Lung (tissue), 12 donors: Measurements from ENCODE around the gene LMF1. TPM values are rescaled to one million over a fixed set of nuclear protein-coding genes. Genes with fewer than 3 reads are reported as not detected.
"Not testable (repeated sequence)": the region's sequence is repeated elsewhere in the genome, so short reads cannot be mapped to it uniquely, and the experiment has no call there.

ENCODE experiments used
- ATAC-seq: fragments of 200-7000 bp; cut with Tn5 transposase; one replicate; pipeline ENCODE4 v1.9.1; 2020; ENCODE audit warnings: moderate number of reproducible peaks; ENCODE audit not compliant: insufficient read depth, low FRiP score
- DNase-seq, 3 donors: peaks; one replicate each; pipeline ENCODE4 v3.0.0-alpha.2; 2013 to 2017
- H3K27ac ChIP-seq, 2 donors: one replicate each; pipeline ENCODE4 v1.5.1; 2013; ENCODE audit warnings: mild to moderate bottlenecking in 2 of 2, moderate library complexity in 2 of 2, control low read depth in 1 of 2, inconsistent platforms in 1 of 2, low read depth in 1 of 2, low read length in 1 of 2
- H3K27me3 ChIP-seq, 3 donors: one replicate each; pipeline ENCODE4 v1.5.1; 2013; ENCODE audit warnings: low read length in 2 of 3; ENCODE audit not compliant: control insufficient read depth in 3 of 3, insufficient read depth in 3 of 3
- H3K36me3 ChIP-seq, 4 donors: one replicate each; pipeline ENCODE4 v1.5.1; 2013; ENCODE audit warnings: low read length in 4 of 4, mild to moderate bottlenecking in 1 of 4, moderate library complexity in 1 of 4; ENCODE audit not compliant: control insufficient read depth in 4 of 4, insufficient read depth in 4 of 4
- H3K4me1 ChIP-seq, 5 donors: one replicate each; pipeline ENCODE4 v1.5.1; 2013; ENCODE audit warnings: low read length in 5 of 5, mild to moderate bottlenecking in 2 of 5, moderate library complexity in 1 of 5; ENCODE audit not compliant: control insufficient read depth in 5 of 5, insufficient read depth in 5 of 5
- H3K4me3 ChIP-seq: one replicate; pipeline ENCODE4 v1.5.1; 2013; ENCODE audit warnings: mild to moderate bottlenecking, control low read depth, moderate library complexity
- H3K9ac ChIP-seq, 2 donors: one replicate each; pipeline ENCODE4 v1.5.1; 2013; ENCODE audit warnings: low read length in 2 of 2, control low read depth in 1 of 2; ENCODE audit not compliant: insufficient read depth in 1 of 2
- H3K9me3 ChIP-seq, 4 donors: one replicate each; pipeline ENCODE4 v1.5.1; 2013; ENCODE audit warnings: low read length in 3 of 4, mild to moderate bottlenecking in 1 of 4, moderate library complexity in 1 of 4; ENCODE audit not compliant: control insufficient read depth in 4 of 4, insufficient read depth in 3 of 4
- CTCF ChIP-seq: IDR thresholded peaks from 2 replicates; pipeline ENCODE4 v1.5.1; 2012; ENCODE audit warnings: mild to moderate bottlenecking; ENCODE audit errors: control extremely low read depth, extremely low read depth
- WGBS, 2 donors: extraction: QIAGEN DNeasy Blood & Tissue Kit; methylation state at CpG; one replicate each; pipeline ENCODE4 v1.1.7; 2013; 5-methylcytosine and 5-hydroxymethylcytosine counted together
- polyA plus RNA-seq, 2 donors: library from polyadenylated mRNA; stranded (reverse); fragments of 200-250 nt; gene quantifications; one replicate each; pipeline ENCODE4 v1.2.1, GENCODE V29; 2013
- total RNA-seq, 2 donors: library from RNA; depleted of rRNA in 1 of 2; stranded (reverse); fragments of >200 nt in 1 of 2; gene quantifications; one replicate each; pipeline ENCODE4 v1.2.1, GENCODE V29; 2014 to 2021
- donor health status: control.
- donor health status: control.
- donor health status: Bipolar disorder and iron deficiency.
- donor health status: healthy.
- donor health status: DM: yes; HTN: yes; CAD: no.

LMF1 gene
- total and polyA plus RNA-seq, 4 donors: 9.1 to 23.7 (median 20.6) TPM

- Histone ChIP-seq H3K27me3 (no peaks in the 10 kb centered on the region), H3K9me3 (peaks cover 0 to 2% (median 2%) of the 10 kb centered on the region in 4 donors), H3K9ac (no peak overlapping the region), H3K27ac (no peak overlapping the region), H3K4me1 (peaks cover 0 to 15% (median 9%) of the 10 kb centered on the region in 5 donors), H3K36me3 (peaks cover 0 to 15% (median 5%) of the 10 kb centered on the region in 4 donors), H3K4me3 (no peak overlapping the region)
- no peak for TF ChIP-seq CTCF
- no peak for ATAC-seq
- WGBS, 2 donors: 87 to 92% methylated on average over 21 to 22 of the region's 22 CpGs
- DNase-seq: no peak
These were observed 8.4 kb downstream of the LMF1 start for GRCh38 chr16:962366-962765.

- no peak for TF ChIP-seq CTCF
- DNase-seq (no peak), ATAC-seq (no peak)
- Histone ChIP-seq H3K27ac (no peak overlapping the region), H3K27me3 (no peaks in the 10 kb centered on the region), H3K4me3 (no peak overlapping the region), H3K36me3 (peaks cover 0 to under 1% (median 0%) of the 10 kb centered on the region in 4 donors), H3K9ac (no peak overlapping the region), H3K4me1 (peaks cover 0 to 11% (median 9%) of the 10 kb centered on the region in 5 donors), H3K9me3 (no peaks in the 10 kb centered on the region)
- WGBS, 2 donors: 90 to 94% methylated on average over 24 of the region's 24 CpGs
These were observed 11.3 kb downstream of the LMF1 start for GRCh38 chr16:959232-960040.

GRCh38 chr16:955766-956165, 15.0 kb downstream of the LMF1 start:
- not testable (repeated sequence) for DNase-seq, ATAC-seq, H3K4me1 ChIP-seq, H3K27me3 ChIP-seq, H3K9me3 ChIP-seq, H3K9ac ChIP-seq, H3K27ac ChIP-seq, H3K4me3 ChIP-seq
- peaks cover 0 to 25% (median under 1%) of the 10 kb centered on the region in 4 donors for H3K36me3 ChIP-seq
- 96% methylated on average over 17 to 27 of the region's 27 CpGs for WGBS, 2 donors

- not testable (repeated sequence) for H3K9ac ChIP-seq, H3K27ac ChIP-seq, H3K4me1 ChIP-seq, ATAC-seq, H3K27me3 ChIP-seq, H3K4me3 ChIP-seq, DNase-seq, H3K9me3 ChIP-seq
- WGBS, 2 donors: 85 to 87% methylated on average over 6 of the region's 7 CpGs
- peaks cover 0 to 25% (median under 1%) of the 10 kb centered on the region in 4 donors for H3K36me3 ChIP-seq
These were observed 17.0 kb downstream of the LMF1 start for GRCh38 chr16:953818-954217.
